Activated naive CD8-positive, alpha-beta T cell treated with anti-CD3 and anti-CD28 coated beads, Interleukin-2, amount 50 U/mL, for 16 hours (primary cell): Measurements from ENCODE around the gene OLFML2B.

Source experiments
- DNase-seq: peaks from one replicate; pipeline ENCODE4 v3.0.0-alpha.2; 2020; ENCODE audit warnings: low read depth, low spot score

The OLFML2B gene

DNA sequence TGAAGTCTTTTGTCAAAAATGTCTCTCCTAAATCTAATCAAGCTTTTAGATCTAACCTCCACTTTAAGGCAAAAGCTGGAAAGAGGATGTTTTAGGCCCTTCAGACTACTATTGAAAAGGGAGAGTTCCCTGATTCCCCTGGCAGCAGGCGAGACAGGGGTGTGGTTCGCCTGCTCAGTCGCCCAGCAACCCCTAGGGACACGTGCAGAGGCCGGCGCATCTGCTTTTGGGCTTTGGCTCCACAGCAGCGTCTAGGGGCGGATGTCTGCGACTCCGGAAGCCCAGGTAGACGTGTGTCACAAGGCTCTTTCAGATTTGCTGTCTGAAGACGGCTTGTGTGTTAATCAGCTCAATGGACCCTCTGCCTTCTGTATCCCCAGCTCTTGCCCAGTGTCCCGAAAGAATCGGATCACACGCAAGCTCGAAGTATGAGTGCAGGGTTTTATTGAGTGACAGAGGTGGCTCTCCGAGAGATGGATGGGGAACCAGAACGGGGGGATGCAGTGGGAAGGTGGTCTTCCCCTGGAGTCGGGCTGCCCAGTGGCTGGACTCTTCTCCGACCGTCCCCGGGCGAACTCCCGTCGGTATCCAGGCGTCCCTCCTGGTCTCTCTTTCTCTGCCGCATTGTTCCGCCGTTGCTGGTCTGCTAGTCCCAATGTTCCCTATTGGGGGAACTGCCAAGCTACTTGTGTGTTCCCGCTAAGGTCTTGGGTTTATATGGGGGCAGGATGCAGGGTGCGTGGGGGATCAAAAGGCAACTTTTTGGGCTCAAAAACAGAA is 45.5 kb downstream of the OLFML2B start:
- DNase-seq: no peak

DNA sequence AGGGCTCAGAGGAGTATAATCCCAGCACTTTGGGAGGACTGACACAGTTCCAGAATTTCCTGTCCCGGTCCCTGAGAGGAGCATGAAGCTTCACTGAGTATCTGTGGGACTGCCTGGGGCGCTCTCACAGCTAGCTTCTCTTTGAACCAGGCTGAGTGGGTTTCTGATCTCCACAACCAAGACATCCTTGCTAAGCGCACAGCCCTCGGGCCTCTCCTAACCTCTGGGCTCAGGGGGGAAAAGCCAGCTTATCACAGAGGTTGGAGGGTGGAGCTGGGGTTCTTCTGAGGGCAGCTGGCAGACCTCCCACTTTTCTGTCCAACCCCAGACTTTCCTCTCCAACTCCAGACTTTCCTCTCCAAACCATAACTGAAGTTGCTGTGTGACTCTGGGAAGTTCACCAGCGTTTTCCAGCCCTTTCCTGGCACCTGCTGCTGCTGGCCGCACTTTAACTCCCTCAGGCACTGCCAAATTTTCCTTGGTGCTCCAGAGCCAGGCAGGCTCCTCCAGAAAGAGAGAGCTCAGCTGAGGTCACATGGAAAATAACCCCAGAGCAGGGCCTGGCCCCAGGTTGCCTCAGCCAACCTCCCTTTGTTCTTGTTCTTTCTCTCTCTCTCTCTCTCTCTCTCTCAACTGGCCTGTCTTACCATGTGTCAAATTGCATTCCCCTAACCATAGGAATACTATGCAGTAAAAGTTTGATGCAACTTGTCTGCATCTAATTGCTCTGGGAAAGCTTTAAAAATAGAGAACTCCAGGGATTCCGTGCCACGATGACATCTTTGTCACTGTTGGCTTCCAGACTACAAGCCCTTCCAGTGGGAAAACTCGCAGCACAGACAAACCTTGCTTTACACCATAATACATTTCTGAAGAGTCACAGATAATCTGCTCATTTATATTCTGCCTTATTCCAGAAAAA is 49.5 kb downstream of the OLFML2B start:
- no peak for DNase-seq

DNA sequence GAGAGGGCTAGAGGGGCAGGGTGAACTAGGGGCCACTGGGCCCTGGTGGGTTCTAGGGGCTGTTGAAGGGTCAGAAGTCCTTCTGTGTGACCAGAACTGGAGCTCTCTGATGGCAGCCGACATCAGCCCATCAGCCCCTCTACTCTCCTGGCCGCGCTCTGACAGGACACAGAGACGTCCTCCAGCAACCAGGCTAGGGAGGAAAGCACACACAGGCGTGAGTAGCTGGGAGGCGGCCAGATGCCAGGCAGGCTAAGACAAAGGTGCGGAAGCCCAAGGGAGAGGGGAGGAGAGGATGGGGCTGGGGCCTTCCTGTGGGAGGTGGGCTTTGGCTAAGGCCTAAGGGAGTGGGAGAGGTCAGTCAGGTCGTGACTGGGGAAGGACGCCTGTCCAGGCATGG is 50.8 kb downstream of the OLFML2B start:
- DNase-seq: no peak

DNA sequence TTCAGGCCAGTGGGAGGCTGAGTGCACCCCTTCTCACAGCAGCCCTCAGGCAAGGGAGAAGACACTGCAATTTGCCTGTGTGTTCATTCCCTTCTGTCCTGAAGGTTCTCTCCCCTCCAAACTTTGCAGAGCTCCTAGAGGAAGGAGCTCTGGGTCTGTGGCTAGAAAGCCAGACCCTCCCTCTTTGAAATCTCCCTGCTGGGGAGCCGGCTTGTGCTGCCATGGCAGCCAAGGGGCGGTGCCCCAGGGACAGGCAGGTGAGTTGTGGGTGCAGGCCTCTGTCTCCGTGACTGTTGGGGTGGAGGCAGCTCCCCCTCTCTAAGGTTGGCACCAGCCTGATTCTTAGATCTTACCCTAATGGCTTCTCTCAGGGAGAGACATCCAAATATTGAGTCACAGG is 53.0 kb downstream of the OLFML2B start:
- no peak for DNase-seq

DNA sequence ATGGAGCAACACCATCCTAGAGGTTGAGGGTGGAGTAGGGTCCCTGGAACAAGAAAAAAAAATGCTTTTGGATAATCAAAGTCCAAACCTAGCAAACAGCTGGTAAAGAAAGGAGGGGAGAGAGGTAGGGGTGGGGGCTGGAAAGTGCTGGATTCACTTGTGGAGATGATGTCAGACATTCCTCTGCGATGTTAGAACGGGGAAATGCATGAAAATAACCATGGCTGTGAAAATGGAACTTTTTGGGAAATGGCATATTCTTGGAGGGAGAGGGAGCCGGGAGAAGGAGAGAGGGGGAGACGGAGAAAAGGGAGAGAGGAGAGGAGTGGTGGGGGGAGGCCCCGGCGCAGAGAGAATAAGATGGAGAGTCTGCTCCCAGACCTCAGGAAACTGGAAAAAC is 53.6 kb downstream of the OLFML2B start:
- no peak for DNase-seq

DNA sequence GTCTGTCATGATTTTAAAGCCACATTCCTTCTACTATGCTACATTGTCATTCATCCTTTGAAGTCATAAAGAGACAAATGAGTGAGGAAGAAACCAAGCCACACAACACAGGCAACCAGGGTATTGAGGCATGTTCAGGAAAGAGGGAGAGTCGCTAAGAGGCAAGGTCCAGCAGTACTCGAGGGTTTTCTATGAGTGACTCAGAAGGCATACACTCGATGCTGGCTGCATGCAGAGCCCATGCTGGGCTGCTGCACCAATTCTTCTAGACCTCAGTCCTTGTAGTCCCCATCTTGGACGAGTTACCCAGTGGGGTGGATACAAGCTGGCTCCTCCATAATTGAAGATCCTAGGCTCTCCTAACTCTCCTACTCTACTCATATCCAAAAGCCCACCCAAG is 57.6 kb downstream of the OLFML2B start:
- DNase-seq: no peak

DNA sequence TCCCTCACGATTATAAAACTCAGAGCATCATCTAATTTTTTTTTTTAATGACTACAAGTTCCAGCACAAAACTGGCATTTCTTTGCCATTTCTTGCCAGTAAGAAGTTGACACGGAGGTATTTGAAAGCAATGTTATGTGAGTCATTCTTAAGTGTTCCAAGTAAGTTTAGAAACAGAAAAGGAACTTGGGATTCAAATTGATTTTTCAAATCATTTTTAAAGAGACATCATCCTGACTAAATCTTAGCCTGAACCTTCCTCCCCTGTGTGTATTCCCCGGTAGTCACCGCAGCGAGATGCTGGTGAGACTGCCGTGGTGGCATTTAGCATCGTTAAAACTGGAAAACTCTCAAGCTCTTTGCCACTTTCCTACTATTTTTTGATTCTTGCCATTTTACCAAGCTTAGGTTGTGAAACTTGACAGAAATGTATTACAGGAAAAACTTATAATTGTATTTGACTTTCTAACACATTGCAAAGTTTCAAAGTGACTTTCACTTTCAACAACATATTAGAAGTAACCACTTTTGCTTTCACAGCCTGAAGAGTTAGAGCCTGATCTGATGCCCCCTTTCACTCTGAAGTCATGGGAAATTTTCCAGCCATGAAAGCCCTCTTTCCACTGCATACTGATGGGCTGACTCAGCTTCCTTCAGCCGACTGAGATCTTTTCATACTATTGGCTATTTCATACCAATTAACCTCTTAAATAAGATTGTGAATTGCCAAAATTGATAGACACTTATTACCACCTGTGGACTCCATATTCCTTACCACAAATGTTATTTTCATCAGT is 61.4 kb downstream of the OLFML2B start:
- DNase-seq: peak; percentile 13

DNA sequence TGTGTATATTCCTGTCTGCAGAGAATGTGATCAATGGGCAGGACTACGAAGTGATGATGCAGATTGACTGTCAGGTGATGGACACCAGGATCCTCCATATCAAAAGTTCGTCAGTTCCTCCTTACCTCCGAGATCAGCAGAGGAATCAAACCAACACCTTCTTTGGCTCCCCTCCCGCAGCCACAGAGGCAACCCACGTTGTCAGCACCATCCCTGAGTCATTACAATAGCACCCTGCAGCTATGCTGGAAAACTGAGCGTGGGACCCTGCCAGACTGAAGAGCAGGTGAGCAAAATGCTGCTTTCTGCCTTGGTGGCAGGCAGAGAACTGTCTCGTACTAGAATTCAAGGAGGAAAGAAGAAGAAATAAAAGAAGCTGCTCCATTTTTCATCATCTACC is 65.2 kb downstream of the OLFML2B start:
- no peak for DNase-seq

DNA sequence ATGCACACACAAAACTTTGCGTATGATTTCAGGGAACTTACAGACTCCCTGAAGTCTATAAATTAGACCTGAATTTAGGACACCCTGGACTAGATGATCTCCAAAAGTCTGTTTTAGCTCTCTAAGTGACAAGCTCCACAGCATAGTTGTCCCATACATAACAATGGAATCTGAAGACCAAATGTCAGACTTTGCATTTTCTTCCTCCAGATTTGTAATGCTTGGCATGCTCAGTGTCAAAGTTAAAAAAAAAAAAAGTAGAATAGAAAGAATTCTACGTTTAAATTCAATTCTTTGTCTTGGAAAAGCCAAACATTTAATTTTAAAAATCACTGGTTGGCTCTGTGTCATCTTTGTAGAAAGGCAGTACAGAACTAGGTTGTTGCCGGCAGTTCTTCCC is 66.7 kb downstream of the OLFML2B start:
- DNase-seq: no peak

DNA sequence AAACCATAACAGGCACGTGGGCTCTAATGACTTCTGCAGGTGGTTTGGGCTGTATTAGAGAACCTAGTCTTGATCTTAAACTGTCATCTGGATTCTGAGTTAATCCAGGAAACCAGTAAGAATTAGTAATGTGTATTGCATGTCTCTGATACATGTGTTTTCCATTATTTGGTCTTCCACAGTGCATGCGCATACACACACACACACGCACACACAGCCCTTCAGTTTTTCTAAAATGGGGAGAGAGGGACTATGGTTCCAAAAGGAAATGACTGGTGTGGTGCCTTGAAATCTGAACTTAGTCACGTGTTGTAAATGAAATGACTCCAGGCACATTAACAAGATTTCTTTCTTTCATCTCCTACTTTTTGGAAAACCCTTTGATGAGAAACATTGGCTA is 67.6 kb downstream of the OLFML2B start:
- no peak for DNase-seq

DNA sequence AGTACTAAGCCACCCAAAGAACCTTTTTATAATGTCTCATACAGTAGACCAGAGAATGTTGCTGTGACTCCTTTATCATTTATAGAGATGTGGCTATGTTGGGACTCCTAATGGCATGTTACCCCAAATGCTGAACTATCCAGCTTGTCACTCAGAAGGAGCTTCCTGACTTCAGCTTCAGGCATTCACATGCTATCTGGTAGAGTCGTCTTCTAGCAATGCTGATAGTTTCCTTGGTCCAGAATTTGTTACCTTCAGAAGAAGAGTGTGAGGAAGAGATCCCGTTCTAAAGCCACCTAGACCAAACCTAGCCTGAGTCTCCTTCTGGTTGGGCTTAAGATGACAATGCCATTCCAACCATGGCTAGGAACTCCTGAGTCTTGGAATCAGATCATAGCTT is 68.1 kb downstream of the OLFML2B start:
- no peak for DNase-seq

DNA sequence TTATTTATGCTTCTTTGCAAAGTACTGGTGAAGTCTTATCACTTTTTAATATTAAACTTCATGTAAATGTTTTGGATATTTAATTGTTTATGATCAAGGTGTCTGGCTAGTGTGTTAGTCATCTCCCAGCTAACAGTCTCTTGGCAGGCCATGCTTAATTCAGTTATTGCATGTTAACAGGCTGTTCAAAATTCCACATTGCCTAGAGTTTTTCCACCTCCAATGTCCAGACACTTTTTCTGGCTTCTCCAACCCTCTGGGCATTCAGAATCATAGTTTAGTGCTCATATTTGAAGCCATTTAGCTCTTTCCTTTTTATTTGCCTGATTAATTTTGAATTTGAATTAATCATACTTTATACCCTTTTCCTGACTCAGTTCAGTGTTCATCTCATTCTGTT is 69.2 kb downstream of the OLFML2B start:
- no peak for DNase-seq

DNA sequence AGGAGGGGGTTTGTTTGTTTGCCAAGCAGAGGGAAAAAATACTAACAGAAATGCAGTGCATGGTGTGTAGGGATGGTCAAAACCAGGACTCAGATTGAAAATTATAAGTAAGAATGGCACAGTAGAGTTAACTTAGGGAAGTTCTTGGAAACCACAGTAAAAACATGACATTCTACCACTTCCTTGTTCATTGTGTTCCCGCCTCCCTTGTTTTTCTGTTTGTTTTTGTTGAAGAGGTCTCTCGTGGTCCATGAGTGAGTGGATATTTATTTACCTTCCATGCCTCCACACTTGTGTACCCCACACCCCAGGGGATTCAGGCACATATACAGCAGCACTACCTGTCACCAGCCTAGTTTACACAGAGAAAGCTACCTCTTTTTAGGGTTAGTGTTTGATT is 69.6 kb downstream of the OLFML2B start:
- no peak for DNase-seq

DNA sequence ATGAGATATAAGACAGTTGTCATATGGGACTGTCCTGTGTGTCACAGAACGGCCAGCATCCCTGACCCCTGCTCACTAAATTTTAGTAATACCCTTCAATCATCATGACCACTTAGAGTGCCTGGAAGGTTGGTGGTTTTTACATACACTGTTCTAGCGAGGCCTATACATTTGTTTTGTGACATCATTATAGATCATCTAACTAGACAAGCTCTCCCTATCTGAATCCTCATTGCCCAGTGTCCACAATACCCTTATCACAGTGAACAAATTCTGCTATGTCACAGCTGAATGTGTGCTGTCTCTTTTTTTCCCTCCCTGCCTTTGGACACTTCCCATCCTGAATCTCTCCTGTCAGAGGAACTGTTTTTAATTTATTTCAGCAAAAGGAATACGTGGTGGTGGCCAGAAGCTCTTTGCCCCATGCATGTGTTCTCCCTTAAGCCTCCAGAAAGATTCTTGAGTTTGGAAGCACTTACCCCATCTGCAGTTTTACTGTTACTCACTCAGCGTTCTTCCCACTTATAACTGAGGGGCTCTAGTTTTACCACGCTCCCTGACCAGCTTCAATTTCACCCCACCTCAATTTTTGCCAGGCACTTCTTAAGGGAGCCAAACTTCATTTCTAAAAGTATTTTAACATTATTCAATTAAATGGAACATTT is 70.3 kb downstream of the OLFML2B start:
- DNase-seq: no peak

DNA sequence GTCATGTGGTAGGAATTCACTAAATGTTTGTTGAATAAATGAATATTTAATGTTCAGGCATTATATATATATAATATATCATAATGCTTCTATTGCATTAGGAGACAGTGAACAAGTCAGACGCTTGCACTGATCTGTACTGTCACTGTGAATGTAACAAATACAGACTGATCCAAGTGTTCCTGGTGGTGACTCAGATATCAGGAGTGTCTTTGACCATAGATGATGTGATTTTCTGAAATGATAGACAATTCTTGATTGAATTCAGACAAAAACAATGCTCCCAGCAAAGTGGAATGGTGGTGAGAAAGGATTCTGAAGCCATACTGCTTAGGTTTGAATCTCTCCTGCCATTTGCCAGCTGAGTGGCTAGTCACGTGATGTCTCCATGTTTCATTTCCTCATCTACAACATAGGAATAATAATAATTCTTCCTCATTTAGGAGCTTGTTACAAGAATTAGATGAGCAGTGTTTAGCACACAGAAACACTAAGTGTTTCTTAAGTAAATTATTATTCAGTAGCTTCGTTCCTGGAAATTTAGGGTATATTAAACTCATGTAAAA is 71.0 kb downstream of the OLFML2B start:
- no peak for DNase-seq

DNA sequence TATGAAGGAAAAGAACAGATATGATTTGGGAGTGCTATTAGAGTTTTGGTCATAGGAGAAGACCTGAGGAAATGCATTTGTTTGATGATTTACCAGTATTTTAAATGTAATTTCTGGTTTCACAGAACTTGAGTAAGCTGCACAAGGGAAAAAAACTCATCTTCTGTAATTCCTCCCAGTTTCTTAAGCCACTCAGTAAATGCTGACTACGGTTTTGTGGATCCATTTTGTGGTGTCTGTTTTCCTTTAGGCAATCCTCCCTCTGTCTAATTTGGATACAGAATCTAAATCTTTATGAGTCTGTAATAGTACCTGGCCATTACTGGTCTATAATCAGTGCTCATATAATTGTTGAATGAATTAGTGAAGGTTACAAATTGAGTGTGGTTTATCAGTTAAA is 72.0 kb downstream of the OLFML2B start:
- no peak for DNase-seq

DNA sequence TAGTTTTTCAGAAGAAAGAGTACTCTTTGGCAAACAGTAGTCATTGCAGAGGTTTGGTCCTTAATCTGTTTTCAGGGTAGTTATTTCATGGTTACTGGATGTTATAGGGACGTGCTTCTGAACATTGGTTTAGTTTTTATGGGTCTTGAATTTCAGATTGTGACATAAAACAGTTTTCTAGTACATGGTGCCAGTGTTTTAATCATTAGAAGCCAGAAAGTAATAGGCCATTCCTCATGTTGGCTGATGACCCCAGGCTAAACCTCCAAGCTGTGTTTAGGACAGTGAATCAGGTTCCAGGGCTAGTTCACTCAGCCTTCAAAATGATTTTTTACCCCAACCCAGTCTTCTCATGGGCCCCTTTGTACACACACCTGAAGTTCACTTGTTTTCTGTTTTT is 73.3 kb downstream of the OLFML2B start:
- no peak for DNase-seq

DNA sequence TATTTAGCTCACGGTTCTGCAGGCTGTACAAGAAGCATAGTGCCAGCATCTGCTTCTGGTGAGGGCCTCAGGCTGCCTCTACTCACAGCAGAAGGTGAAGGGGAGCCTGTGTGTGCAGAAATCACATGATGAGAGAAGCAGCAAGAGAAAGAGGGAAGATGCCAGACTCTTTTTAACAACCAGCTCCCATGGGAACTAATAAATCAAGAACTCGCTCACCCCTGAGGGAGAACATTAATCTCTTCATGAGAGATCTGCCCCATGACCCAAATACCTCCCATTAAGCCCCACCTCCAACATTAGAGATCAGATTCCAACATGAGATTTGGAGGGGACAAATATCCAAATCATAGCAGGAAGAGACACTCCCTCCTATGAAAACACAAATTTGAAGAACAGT is 74.1 kb downstream of the OLFML2B start:
- no peak for DNase-seq

DNA sequence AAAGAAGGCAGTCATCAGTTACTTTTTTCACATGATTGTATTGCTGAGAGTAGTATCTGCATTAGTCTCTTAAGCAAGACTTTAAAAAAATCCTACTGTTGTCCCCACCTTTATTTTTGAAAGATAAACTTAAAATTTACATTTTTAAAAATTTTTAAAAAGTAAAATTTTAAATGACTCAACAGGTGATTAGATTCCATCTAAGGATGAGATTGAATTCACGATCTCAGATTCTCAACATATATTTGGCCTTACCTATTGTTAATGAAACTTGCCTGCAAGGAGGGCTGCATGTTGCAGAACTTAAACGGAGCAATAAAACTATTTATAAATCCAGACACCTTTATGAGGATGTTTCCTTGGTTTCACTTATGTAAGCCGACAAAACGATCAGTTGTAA is 75.2 kb downstream of the OLFML2B start:
- DNase-seq: no peak

DNA sequence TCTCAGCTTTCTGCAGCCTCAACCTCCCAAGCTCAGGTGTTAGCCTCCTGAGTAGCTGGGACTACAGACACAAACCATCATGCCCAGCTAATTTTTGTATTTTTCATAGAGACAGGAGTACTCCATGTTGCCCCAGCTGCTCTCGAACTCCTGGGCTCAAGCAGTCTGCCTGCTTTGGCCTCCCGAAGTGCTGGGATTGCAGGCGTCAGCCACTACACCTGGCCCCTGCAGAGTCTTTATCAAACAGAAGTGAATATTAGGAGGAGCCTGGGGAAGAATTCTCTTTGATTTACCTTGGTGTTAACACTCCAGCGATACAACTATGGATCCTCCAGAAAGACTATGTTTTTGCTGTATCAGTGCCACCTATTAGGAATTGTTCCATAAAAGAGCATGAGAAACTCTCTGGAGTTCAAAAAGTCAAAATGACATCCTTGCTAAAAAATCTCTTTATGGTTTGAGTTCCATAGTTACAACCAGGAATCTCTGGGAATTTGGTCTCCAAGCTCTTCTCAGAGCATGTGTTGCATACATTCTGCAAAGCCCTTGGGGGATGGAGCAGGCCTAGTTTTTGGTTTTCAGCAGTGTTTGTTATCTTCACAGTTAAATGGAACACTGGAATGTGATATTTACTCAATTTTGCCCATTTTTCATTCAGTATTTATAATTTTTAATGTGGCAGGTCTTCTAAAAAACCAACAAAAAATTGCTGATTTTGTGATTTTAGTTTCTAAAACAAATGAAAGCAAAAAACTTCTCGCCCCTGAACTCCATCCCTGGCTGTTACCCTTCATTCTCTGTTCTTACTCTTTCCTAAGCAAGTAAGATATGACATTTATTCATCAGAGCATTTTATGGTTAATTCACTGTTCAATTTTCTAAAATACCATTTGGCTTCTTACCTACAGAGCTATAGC is 77.3 kb downstream of the OLFML2B start:
- DNase-seq: no peak
